Measurements from ENCODE around the gene WDR86.

Gene WDR86

GRCh38 chr7:151378011-151378410 lies 31.8 kb downstream of the WDR86 start:
- no peak for DNase-seq

- DNase-seq: no peak
These were observed 32.4 kb downstream of the WDR86 start for GRCh38 chr7:151377406-151377805.

GRCh38 chr7:151376218-151376902 lies 33.5 kb downstream of the WDR86 start:
- DNase-seq: no peak

DNA sequence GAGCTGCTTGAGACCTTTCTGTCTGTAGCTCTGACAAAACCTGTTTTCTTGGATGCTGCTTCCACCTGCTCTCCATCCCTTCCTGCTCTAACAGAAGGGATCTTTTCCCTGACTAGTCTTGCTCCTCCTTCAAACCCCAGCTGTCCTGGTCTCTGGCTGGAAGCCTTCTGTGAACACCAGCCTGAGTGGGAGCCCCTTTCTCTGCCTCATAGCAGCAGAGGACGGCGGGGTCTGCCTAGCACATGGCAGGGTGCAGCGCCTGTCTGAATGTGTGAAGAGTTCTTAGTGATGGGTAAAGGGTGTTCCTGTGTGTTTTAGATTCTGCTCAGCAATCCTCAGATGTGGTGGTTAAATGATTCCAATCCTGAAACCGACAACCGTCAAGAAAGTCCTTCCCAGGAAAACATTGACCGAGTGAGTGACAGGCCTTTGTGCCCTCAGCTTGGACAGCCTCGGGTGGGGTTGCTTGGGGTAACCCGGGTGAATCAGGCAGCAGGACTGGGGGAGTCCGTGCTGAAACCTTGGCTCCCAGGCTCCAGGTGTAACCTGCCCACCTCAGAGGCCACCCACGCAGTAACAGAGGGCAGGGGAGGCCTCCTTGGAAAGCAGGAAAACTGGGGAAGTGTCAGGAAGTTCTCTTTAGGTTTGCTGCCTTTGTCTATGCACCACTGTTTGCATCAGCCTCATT lies 34.2 kb downstream of the WDR86 start:
- DNase-seq: no peak

- no peak for DNase-seq
These were observed 35.1 kb downstream of the WDR86 start for GRCh38 chr7:151374726-151375125.

- DNase-seq: no peak
These were observed 35.7 kb downstream of the WDR86 start for GRCh38 chr7:151374139-151374538.

- no peak for DNase-seq
These were observed 36.2 kb downstream of the WDR86 start for GRCh38 chr7:151373599-151373998.

DNA sequence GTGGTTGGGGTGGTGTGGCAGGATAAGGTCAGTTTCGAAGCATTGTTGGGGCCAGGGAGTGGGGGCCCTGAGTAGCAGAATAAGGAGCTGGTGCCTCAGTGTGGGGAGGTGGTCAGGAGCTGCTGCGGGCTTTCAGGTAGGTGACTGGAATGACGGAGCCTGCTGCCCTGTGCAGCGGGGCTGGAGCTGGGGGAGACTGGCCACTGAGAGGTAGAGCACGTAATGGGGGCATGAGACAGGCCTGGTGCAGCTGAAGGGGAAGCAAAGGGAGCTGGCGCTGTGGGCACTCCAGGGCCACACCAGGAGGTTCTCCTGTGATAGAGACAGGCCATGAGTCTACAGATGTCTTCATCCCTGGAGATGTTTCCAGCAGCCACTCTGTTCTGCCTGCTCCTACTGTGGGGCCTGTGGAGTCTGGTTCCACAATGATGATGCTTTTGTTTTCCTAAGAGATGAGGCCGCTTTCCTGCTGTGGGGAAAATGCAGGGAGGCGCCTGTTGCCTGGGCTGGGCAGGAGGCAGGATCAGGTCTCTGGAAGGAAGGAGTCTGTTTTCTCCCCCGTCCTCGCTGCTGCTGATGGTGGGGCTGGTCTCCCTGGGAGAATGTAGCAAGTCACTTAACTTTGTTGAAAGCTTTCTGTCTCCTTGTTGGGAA lies 37.1 kb downstream of the WDR86 start:
- DNase-seq: no peak

DNA sequence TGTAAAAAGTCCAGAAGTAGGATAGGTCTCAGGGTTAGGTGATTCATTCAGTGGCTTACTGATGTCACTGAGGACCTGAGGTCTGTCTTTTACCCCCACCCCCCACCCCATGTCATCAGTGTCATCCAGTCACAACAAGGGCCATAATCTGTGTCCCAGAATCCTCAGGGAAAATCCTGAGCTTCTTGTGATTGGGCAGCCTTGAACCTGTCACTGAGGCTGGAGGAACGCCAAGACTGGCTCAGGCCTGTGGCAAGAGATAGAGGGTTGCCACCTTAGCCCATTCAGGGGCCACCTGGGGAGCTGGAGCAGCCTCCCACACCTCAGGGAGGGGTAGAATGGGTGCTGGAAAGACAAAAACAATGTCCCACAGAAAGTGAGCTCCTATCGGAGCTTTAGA lies 38.6 kb downstream of the WDR86 start:
- DNase-seq: no peak

DNA sequence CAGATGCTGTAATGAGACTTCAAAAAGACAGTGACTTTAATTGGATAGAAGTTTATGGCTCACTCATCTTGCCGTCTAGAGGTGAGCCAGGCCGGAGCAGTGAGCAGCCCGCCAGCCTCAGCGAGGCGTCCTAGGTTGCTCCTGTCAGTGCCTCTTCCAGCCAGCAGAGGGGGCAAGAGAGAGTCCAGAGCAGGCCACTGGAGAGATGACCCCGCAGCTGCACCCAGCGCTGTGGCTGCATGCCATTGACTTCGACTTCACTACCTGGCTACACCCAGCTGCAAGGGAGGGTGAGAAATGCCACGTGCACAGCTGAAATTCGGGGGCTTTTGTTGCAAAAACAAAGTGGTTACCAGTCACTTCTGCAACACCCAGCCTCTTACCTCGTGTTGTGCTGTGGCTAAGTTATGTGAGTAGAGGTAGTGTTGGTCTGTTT lies 41.7 kb downstream of the WDR86 start:
- peak; percentile 71 to 78 for DNase-seq

DNA sequence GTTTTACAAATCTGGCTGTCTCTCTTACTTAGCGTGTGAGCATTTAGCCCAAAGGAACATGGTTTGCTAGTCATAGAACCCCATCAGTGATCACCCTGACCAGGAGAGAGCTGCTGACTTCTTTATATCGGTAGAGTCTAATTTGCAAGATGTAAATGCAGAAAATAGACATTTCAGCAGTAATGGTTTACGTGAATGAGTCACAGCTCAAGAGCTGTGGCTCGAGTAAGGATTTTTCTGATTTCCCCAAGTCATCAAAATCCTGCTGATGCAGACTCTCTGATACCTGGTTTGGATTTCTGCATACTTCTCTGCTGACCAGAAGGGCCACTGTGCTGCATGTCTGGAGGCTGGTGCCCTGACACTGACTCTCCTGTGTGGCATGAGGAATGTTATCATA lies 42.6 kb downstream of the WDR86 start:
- DNase-seq: no peak

GRCh38 chr7:151366880-151367222 lies 43.0 kb downstream of the WDR86 start:
- DNase-seq: no peak

- no peak for DNase-seq
These were observed 43.5 kb downstream of the WDR86 start for GRCh38 chr7:151366166-151366879.

DNA sequence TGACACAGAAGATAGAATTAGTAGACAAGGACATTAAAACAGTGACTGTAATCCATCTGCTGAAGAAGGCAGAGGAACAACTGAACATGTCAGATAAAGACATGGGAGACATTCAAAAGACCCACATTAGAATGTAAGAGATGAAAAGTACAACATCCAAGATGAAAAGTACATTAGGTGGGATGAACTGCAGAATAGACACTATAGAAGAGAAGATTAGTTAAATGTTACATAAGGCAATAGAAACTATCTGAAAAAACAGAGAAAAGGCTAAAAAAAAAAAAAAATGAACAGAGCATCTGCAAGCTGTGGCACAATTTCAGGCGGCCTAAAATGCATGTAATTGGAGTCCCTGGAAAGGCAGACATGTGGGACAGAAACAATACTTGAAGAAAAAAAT lies 46.7 kb downstream of the WDR86 start:
- DNase-seq: no peak

DNA sequence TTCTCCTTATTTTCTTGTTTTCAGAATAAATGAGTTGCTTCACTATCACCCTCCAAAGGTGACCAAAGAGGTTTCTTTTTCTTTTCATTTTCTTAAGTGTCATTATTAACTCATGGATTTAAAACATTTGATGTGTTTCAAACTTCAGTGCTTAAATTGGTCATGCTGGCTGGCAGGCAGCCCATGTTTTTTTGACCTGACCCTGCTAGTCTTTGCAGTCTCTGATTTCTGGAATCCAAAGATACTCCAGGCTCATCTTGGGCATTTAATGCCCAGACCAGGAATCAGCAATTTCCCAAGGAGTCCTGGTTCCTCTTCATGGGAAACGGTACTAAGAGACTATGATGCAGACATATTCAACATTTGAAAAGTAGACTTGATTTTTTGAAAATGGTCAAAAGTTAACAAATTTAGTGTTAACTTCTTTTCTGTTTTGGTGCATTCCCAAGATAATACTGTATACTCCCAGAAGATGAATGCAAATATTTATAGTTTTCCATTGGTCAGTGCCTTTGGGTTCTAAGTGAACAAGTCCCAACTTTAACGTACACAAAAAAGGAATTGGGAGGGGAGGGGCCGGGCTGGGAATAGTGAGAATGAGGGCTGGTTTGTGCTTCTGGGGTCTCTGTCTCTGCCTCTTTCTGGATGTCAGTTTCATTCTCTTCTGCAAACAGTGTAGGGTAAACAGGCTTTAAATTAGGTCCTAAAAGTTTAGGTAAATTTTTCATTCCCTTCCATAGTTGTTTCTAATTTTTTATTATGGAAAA lies 48.5 kb downstream of the WDR86 start:
- no peak for DNase-seq

DNA sequence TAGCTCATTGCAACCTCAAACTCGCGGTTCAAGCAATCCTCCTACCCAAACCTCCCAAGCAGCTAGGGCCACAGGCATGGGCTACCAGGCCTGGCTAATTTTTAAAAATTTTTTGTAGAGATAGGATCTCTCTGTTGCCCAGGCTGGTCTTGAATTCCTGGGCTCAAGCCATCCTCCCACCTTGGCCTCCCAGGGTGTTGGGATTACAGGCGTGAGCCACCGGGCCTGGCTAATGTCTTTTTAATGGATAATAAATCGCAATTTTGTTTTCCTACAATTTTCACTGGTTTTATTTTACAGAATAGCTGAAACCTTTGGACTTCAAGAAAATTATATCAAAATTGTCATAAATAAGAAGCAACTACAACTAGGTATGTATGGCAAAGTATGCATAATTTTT lies 57.3 kb downstream of the WDR86 start:
- no peak for DNase-seq

- DNase-seq: peak; percentile 29 to 34
These were observed 57.9 kb downstream of the WDR86 start for GRCh38 chr7:151351967-151352366.

DNA sequence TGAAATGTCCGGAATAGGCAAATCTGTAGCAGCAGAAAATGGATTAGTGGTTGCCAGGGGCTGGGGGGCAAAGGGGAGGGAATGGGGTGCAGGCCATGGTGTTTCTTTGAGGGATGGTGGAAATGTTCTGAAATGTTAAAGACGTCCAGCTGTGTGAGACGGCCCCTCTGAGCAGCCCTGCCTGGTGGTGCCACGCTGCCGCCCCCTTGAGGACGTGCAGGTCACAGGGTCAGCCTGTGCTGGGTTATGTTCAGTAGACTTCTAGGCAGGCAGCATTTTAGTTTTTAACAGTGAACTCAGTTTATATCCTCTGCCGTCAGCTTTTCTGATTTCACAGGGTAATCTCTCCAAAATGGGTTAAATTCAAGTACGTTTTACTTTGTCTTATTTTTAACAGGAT lies 58.8 kb downstream of the WDR86 start:
- DNase-seq: peak; percentile 27 to 37

DNA sequence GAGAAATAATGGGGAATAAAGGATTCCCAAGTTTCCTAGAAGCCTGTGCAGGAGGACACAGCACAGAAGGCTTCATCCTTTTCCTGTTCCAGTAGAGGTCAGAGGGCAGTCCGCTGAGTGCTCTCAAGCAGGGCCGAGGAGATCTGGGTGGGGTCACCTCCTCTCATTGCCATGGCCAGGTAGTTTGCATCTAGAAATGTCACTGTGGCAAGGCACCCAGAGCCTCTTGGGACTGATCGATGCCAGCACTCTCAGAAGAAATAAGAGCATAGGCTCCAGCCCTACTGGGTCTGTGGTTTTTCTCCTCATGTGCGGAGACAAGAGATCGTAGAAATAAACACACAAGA lies 60.4 kb downstream of the WDR86 start:
- DNase-seq: no peak

DNA sequence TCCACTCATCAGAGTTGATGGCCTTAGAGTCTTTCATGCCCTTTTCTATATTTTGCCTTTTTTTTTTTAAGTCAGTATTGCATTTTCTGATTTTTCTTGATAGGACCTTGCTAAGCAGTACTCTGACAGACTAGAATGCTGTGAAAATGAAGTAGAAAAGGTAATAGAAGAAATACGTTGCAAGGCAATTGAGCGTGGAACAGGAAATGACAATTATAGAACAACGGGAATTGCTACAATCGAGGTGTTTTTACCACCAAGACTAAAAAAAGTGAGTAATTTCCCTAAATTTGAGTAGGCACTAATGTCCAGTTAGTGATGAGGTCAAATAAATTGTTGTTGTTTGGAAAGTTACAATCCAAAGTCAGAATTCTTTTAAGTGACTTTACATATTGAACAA lies 60.9 kb downstream of the WDR86 start:
- DNase-seq: no peak

DNA sequence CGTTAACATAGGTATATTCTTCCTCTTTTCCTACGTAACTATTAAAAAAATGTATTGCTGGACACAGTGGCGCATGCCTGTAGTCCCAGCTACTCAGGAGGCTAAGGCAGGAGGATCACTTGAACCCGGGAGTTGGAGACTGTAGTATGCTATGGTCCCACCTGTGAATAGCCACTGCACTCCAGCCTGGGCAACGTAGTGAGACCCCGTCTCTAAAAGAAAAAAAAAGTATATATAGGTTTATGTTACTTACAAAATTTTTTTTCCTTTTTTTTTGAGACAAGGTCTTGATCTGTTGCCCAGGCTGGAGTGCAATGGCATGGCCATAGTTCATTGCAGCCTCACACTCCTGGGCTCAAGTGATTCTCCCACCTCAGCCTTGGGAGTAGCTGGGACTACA lies 62.6 kb downstream of the WDR86 start:
- no peak for DNase-seq

DNA sequence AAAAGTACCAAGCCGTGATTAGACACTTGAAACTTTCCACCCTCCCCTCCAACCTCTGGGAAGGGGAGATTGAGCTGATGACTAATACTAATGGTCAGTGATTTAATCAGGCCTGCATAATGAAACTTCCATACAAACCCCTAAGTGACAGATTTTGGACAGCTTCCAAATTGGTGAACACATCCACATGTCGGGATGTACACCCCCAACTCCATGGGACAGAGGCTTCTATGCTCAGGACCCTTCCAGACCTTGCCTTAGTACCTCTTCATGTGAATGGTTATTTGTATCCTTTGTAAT lies 63.4 kb downstream of the WDR86 start:
- DNase-seq: no peak
